UCSD-AML1 (cell line): ENCODE measurements around the gene C17orf75.

Source experiments
- DNase-seq: peaks from one replicate; lab custom pipeline; 2025; ENCODE audit not compliant: unreplicated experiment; lab: John Stamatoyannopoulos, UW

Gene C17orf75

DNA sequence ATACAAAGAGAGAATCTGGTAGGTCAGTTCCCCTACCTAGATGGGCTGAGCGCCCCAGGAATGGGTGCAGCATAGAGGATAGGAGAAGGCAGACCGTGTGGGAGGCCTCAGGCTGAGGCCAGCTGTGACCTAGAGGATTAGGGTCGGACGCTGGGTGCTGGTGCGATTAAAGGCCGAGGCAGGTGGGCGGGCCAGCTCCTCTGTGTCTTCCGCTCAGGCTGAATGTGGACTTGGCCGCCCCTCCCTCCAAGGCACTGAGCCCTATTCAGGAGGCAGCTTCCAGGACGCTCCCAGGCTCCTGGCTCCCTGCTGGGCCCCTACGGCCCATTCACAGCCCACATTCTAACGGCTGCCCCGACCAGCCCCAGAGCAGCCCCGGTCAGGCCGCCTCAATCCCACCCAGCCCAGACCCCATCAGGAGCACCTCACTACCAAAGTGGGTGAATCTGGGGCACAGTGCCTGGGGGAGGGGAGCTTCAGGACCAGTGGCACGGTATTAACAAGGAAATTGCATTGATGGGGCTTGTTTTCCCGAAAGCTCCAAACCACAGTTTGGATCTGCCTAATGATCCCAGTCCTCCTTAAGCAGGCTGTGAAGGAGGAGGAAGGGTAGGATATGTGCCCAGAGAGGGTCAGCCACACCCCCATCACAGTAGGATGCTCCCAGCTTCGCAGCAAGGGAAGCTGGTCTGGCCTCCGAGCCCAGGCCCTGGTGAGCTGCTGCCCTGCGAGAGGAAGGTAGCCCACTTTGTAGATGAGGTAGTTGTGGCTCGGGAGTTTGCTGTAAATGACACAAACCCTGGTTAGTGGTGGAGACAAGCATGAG lies 61.9 kb downstream of the C17orf75 start:
- no peak for DNase-seq

DNA sequence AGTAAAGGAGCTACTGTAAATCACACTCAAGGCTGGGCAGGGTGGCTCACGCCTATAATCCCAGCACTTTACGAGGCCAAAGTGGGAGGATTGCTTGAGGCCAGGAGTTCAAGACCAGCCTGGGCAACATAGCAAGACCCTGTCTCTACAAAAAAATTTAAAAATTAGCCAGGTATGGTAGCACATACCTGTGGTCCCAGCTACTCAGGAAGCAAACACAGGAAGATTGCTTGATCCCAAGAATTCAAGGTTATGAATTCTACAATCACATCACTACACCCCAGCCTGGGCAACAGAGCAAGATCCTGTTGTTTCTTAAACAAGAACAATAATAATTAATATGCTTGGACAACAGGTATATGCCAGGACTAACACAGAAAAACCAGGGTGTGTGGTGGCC lies 63.2 kb downstream of the C17orf75 start:
- no peak for DNase-seq
